HCT116 (cell line): Measurements from ENCODE around the gene E2F1.

Experiments used
- CTCF ChIP-seq, 3 experiments: fragments of 200-600 bp in 1 of 3; sonication (generic) in 1 of 3; IDR thresholded peaks in 2 of 3; conservative IDR thresholded peaks in 1 of 3; 2 replicates each; pipeline ENCODE4 v1.5.1; 2012 to 2017; ENCODE audit warnings: low read depth in 2 of 3, low read length in 2 of 3, antibody characterized with exemption in 1 of 3, borderline replicate concordance in 1 of 3, control low read depth in 1 of 3, mild to moderate bottlenecking in 1 of 3, mixed read lengths in 1 of 3, mixed run types in 1 of 3, moderate library complexity in 1 of 3; ENCODE audit not compliant: insufficient read depth in 1 of 3
- EZH2phosphoT487 ChIP-seq: fragments of 200-600 bp; IDR thresholded peaks from 2 replicates; pipeline ENCODE4 v1.6.1; 2018; ENCODE audit warnings: antibody characterized with exemption, borderline replicate concordance
- POLR2A ChIP-seq: IDR thresholded peaks from 2 replicates; pipeline ENCODE4 v1.7.0; 2011; ENCODE audit warnings: borderline replicate concordance; ENCODE audit not compliant: insufficient read depth, insufficient read length; ENCODE audit errors: extremely low read depth
- REST ChIP-seq: IDR thresholded peaks from 2 replicates; pipeline ENCODE4 v1.6.1; 2012; ENCODE audit warnings: low read depth

- TF ChIP-seq CTCF (IDR thresholded peaks at IDR 0.05 in 2 of 3, conservative IDR thresholded peaks at IDR 0.05 in 1 of 3; ENCODE audit: borderline replicate concordance in 1 of 3, insufficient read depth in 1 of 3, low read depth in 2 of 3, low read length in 2 of 3), result no peak
- no peak for TF ChIP-seq EZH2phosphoT487
- no peak for TF ChIP-seq REST
- TF ChIP-seq POLR2A, result no peak
Observed at GRCh38 chr20:33656010-33656782, 30.0 kb downstream of the E2F1 start.
